Measurements from ENCODE around the gene IQSEC1.

DNA sequence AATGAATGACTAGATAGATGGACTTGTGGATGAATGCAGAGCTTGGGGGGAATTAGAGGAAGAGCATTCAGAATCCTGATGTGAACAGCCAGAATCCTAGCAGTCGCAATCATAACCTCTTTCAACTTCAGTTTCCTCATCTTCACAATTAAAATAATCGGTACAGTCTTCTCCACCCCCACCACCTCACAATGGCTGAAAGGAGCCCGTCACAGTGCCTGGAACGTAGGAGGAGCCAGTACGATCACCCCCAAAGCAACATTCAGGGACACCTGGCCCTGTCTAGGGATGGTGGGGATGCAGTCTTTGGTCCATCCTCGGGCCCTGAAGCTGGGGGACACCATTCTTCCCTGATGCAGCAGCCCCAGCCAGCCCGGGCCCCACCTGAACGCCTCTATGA is 151.5 kb downstream of the IQSEC1 start:
- TF ChIP-seq, protein P1, sequence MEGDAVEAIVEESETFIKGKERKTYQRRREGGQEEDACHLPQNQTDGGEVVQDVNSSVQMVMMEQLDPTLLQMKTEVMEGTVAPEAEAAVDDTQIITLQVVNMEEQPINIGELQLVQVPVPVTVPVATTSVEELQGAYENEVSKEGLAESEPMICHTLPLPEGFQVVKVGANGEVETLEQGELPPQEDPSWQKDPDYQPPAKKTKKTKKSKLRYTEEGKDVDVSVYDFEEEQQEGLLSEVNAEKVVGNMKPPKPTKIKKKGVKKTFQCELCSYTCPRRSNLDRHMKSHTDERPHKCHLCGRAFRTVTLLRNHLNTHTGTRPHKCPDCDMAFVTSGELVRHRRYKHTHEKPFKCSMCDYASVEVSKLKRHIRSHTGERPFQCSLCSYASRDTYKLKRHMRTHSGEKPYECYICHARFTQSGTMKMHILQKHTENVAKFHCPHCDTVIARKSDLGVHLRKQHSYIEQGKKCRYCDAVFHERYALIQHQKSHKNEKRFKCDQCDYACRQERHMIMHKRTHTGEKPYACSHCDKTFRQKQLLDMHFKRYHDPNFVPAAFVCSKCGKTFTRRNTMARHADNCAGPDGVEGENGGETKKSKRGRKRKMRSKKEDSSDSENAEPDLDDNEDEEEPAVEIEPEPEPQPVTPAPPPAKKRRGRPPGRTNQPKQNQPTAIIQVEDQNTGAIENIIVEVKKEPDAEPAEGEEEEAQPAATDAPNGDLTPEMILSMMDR (IDR thresholded peaks at IDR 0.05; ENCODE audit: insufficient read depth, low read depth, low read length): no peak
- no peak for TF ChIP-seq EZH2 (IDR thresholded peaks at IDR 0.05; ENCODE audit: insufficient read depth, low read length)
